ENCODE results near the gene DYRK4. TPM values are rescaled to one million over a fixed set of nuclear protein-coding genes. Genes with fewer than 3 reads are reported as not detected.

DYRK4 gene
- total and polyA plus RNA-seq, 2 of the 8 experiments (the other 6 are each of a cell fraction or from before 2014, with no cell fraction given), result 10.5 to 11.4 TPM

GRCh38 chr12:4626543-4626942 is 64.5 kb downstream of the DYRK4 start:
- Histone ChIP-seq H4K20me1 (replicated peaks in 1 of 2; ENCODE audit: control insufficient read depth in 1 of 2, insufficient read depth in 2 of 2, low read length in 2 of 2) (no peaks in the 10 kb centered on the region), H3K9me3 (ENCODE audit: insufficient read depth in 2 of 2, low read depth in 1 of 2, low read length in 1 of 2) (peaks cover 5% of the 10 kb centered on the region in 2 experiments; a peak in 1 of 4 replicates), H3K79me1 (ENCODE audit: low read depth, low read length) (no peaks in the 10 kb centered on the region), H3K23me2 (ENCODE audit: low read depth, low read length) (no peaks in the 10 kb centered on the region), H3K4me3 (ENCODE audit: extremely low read depth in 1 of 4, insufficient read depth in 2 of 4, low read depth in 3 of 4, low read length in 4 of 4) (no peak overlapping the region), H3K14ac (ENCODE audit: insufficient read length) (no peak overlapping the region), H3K79me2 (ENCODE audit: control insufficient read depth in 1 of 2, insufficient read depth in 2 of 2, low read length in 2 of 2) (no peaks in the 10 kb centered on the region), H2BK12ac (ENCODE audit: low read depth, low read length) (no peak overlapping the region), H3K18ac (ENCODE audit: extremely low read depth, low read length) (no peak overlapping the region), H3K4ac (replicated peaks; ENCODE audit: insufficient read length, low read depth, low read length) (no peak overlapping the region), H2AFZ (ENCODE audit: low read length) (no peak overlapping the region), H3K23ac (ENCODE audit: insufficient read length) (no peak overlapping the region), H2BK20ac (ENCODE audit: low read length) (no peak overlapping the region), H4K8ac (ENCODE audit: extremely low read depth, insufficient read depth, low read length) (no peak overlapping the region), H3K27me3 (replicated peaks in 1 of 4; ENCODE audit: control insufficient read depth in 3 of 4, extremely low read depth in 1 of 4, insufficient read depth in 3 of 4, low read length in 3 of 4) (no peaks in the 10 kb centered on the region; a peak in 1 of 7 replicates), H4K91ac (replicated peaks; ENCODE audit: insufficient read length, low read length) (no peak overlapping the region), H3K9ac (replicated peaks in 1 of 4; ENCODE audit: extremely low read depth in 1 of 4, low read depth in 3 of 4, low read length in 3 of 4) (no peak overlapping the region), H2BK15ac (ENCODE audit: low read length) (no peak overlapping the region; the same call in 1 of the 2 replicates), H3K4me2 (ENCODE audit: insufficient read depth in 1 of 2, low read depth in 2 of 2, low read length in 2 of 2) (no peak overlapping the region), H3K4me1 (replicated peaks in 1 of 4; ENCODE audit: control insufficient read depth in 3 of 4, insufficient read depth in 4 of 4, low read length in 3 of 4) (peaks cover 0 to 5% (median 0%) of the 10 kb centered on the region in 4 experiments; a peak in 2 of 7 replicates), H2BK120ac (replicated peaks; ENCODE audit: low read depth, low read length) (no peak overlapping the region), H3K36me3 (ENCODE audit: control insufficient read depth in 2 of 4, insufficient read depth in 4 of 4, low read length in 3 of 4) (no peaks in the 10 kb centered on the region), H4K5ac (ENCODE audit: insufficient read length, low read depth, low read length) (no peak overlapping the region), H3K27ac (ENCODE audit: low read depth, low read length) (no peak overlapping the region), H2BK5ac (ENCODE audit: low read depth, low read length) (no peak overlapping the region), H3K56ac (replicated peaks; ENCODE audit: insufficient read length, low read depth, low read length) (no peak overlapping the region), H2AK5ac (ENCODE audit: low read depth, low read length) (no peak overlapping the region)
- FAIRE-seq (no peak), DNase-seq (ENCODE audit: low read depth in 1 of 2, low spot score in 2 of 2) (no peak)
- WGBS, 2 experiments (ENCODE audit: extremely low coverage in 1 of 2, insufficient coverage in 1 of 2, insufficient read length in 1 of 2, insufficient replicate concordance in 2 of 2, low coverage in 1 of 2, low lambda C conversion rate in 2 of 2, missing lambda C conversion rate in 1 of 2), result 94% methylated on average over 5 of the region's 5 CpGs; no CpG with 5 or more reads in 1 of the 2 experiments
- CTCF ChIA-PET (ENCODE audit: partially characterized antibody), result no interaction called here
- POLR2A ChIA-PET (ENCODE audit: partially characterized antibody), result no interaction called here
- no peak for TF ChIP-seq RAD21 (IDR thresholded peaks at IDR 0.05 in 1 of 2, conservative IDR thresholded peaks at IDR 0.05 in 1 of 2; ENCODE audit: low read depth in 2 of 2, low read length in 2 of 2)
- no peak for TF ChIP-seq ATF2 (IDR thresholded peaks at IDR 0.05; ENCODE audit: low read length)
- no peak for TF ChIP-seq EGR1 (IDR thresholded peaks at IDR 0.05; ENCODE audit: borderline replicate concordance, low read depth, low read length)
- TF ChIP-seq FOSL1 (IDR thresholded peaks at IDR 0.05; ENCODE audit: insufficient read depth, low read depth, low read length), result no peak
- no peak for TF ChIP-seq TAF1 (IDR thresholded peaks at IDR 0.05; ENCODE audit: low read depth, low read length)
- no peak for TF ChIP-seq GABPA (IDR thresholded peaks at IDR 0.05; ENCODE audit: borderline replicate concordance, insufficient read depth, low read length)
- TF ChIP-seq CHD2 (IDR thresholded peaks at IDR 0.05; ENCODE audit: low read length), result no peak
- TF ChIP-seq RBBP5 (IDR thresholded peaks at IDR 0.05; ENCODE audit: borderline replicate concordance, low read depth, low read length), result no peak
- no peak for TF ChIP-seq CBX5 (IDR thresholded peaks at IDR 0.05; ENCODE audit: low read depth, low read length)
- no peak for TF ChIP-seq SRF (IDR thresholded peaks at IDR 0.05; ENCODE audit: low read depth, low read length)
- TF ChIP-seq RNF2 (IDR thresholded peaks at IDR 0.05; ENCODE audit: borderline replicate concordance, low read depth, low read length, missing control alignments, poor library complexity, severe bottlenecking), result no peak
- no peak for TF ChIP-seq SUZ12 (IDR thresholded peaks at IDR 0.05; ENCODE audit: low read length)

Measured in H1 (cell line).